Activated T-helper 9 cell treated with anti-CD3 and anti-CD28 coated beads, Interleukin-2, amount 50 U/mL, for 16 hours (primary cell): ENCODE measurements around the gene DUOXA2.
"Not testable (repeated sequence)": the region's sequence is repeated elsewhere in the genome, so short reads cannot be mapped to it uniquely, and the experiment has no call there.

Experiments
- DNase-seq: peaks from one replicate; pipeline ENCODE4 v3.0.0-alpha.2; 2020; ENCODE audit warnings: low read depth

Gene DUOXA2

GRCh38 chr15:45117308-45118130 is 3.4 kb downstream of the DUOXA2 start:
- DNase-seq, result no peak

- peak; percentile 74 for DNase-seq
Measured at GRCh38 chr15:45118131-45118588, 4.0 kb downstream of the DUOXA2 start.

GRCh38 chr15:45118996-45119395 is 4.9 kb downstream of the DUOXA2 start:
- no peak for DNase-seq

- DNase-seq, result no peak
Measured at GRCh38 chr15:45120081-45120972, 6.2 kb downstream of the DUOXA2 start.

GRCh38 chr15:45121020-45121419 is 6.9 kb downstream of the DUOXA2 start:
- no peak for DNase-seq

- no peak for DNase-seq
Measured at GRCh38 chr15:45121706-45122417, 7.7 kb downstream of the DUOXA2 start.

- DNase-seq, result no peak
Measured at GRCh38 chr15:45122719-45123118, 8.6 kb downstream of the DUOXA2 start.

- no peak for DNase-seq
Measured at GRCh38 chr15:45123397-45123796, 9.3 kb downstream of the DUOXA2 start.

GRCh38 chr15:45126535-45127158 is 12.5 kb downstream of the DUOXA2 start:
- DNase-seq, result no peak

GRCh38 chr15:45128971-45129639 is 15.0 kb downstream of the DUOXA2 start:
- no peak for DNase-seq

GRCh38 chr15:45129651-45130129 is 15.6 kb downstream of the DUOXA2 start, which contains the start of the genes DUOX1 and DUOXA1:
Gene DUOX1 (plus strand): TSS chr15:45129994. CDS start chr15:45131967, 1,973 bp downstream.
Gene DUOXA1 (minus strand): TSS chr15:45129879. CDS start chr15:45123014, 6,865 bp downstream.
- no peak for DNase-seq

GRCh38 chr15:45130291-45131000 is 16.3 kb downstream of the DUOXA2 start:
- DNase-seq, result no peak

GRCh38 chr15:45131510-45131909 is 17.4 kb downstream of the DUOXA2 start:
- DNase-seq, result no peak

- no peak for DNase-seq
Measured at GRCh38 chr15:45132844-45133560, 18.9 kb downstream of the DUOXA2 start.

GRCh38 chr15:45133561-45133920 is 19.4 kb downstream of the DUOXA2 start:
- DNase-seq, result no peak

- no peak for DNase-seq
Measured at GRCh38 chr15:45134046-45134445, 19.9 kb downstream of the DUOXA2 start.

- no peak for DNase-seq
Measured at GRCh38 chr15:45134682-45135604, 20.8 kb downstream of the DUOXA2 start.

- not testable (repeated sequence) for DNase-seq
Measured at GRCh38 chr15:45135705-45136377, 21.7 kb downstream of the DUOXA2 start.
